Activated naive CD4-positive, alpha-beta T cell treated with anti-CD3 and anti-CD28 coated beads, Interleukin-2, amount 50 U/mL, for 72 hours (primary cell): Measurements from ENCODE around the gene SLCO3A1. TPM values are rescaled to one million over a fixed set of nuclear protein-coding genes. Genes with fewer than 3 reads are reported as not detected.

Experiments used
- ATAC-seq, 2 donors: fragments of 150-1000 bp; cut with Tn5 transposase; 2 replicates each; pipeline ENCODE4 v1.10.0; 2021; ENCODE audit warnings: mild to moderate bottlenecking in 2 of 2, moderate library complexity in 2 of 2
- DNase-seq, 2 donors: peaks; one replicate each; pipeline ENCODE4 v3.0.0; 2021 to 2022; ENCODE audit warnings: low spot score in 2 of 2
- H3K27ac Mint-ChIP-seq, 2 donors: one replicate each; pipeline ENCODE4 v1.8.0; 2022; ENCODE audit warnings: mild to moderate bottlenecking in 2 of 2, mixed read lengths in 2 of 2
- H3K36me3 Mint-ChIP-seq, 2 donors: one replicate each; pipeline ENCODE4 v1.8.0; 2022; ENCODE audit warnings: mixed read lengths in 2 of 2
- H3K9me3 Mint-ChIP-seq, 2 donors: one replicate each; pipeline ENCODE4 v1.8.0; 2022; ENCODE audit warnings: mixed read lengths in 2 of 2
- total RNA-seq, 2 donors: library from RNA; stranded (reverse); gene quantifications; one replicate each; pipeline ENCODE4 v1.2.3, GENCODE V29; 2022

Gene SLCO3A1
- total RNA-seq, 2 donors from 2014 or later, result 3.2 to 3.9 TPM

GRCh38 chr15:91854639-91854990 is 1.1 kb downstream of the SLCO3A1 start:
- Mint-ChIP-seq H3K9me3 (no peaks in the 10 kb centered on the region), H3K27ac (peak overlapping the region in 1 of 2 donors; percentile 9), H3K36me3 (peaks cover 0 to 4% of the 10 kb centered on the region in 2 donors)
- ATAC-seq (no peak), DNase-seq (peak in 1 of 2 donors; percentile 11)

DNA sequence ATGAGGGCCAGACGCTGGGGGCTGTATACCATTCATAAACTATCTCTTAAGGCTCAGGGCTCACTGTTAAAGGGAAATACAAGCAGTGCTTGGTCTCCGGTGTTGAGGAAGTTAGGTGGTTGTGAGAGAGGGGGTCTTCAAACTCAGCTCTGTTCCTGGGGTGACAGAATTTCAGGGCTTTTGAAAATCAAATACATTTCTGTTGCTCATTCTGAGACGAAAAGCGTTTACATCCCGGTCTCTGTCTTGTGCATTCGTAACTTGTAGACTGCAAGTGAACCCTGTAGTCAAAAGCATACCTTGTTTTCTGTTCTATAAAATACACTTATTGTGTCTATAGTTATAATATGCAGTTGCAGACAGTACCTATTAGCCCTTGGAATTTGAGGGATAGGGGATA is 1.7 kb downstream of the SLCO3A1 start:
- DNase-seq (no peak), ATAC-seq (no peak)
- no peaks in the 10 kb centered on the region for H3K9me3 Mint-ChIP-seq
- H3K36me3 Mint-ChIP-seq, result no peaks in the 10 kb centered on the region
- H3K27ac Mint-ChIP-seq, result peak overlapping the region in 1 of 2 donors; percentile 9

- H3K36me3 Mint-ChIP-seq, result no peaks in the 10 kb centered on the region
- DNase-seq (no peak), ATAC-seq (no peak)
- no peak overlapping the region for H3K27ac Mint-ChIP-seq
- H3K9me3 Mint-ChIP-seq, result no peaks in the 10 kb centered on the region
Observed at GRCh38 chr15:91855684-91856489, 2.4 kb downstream of the SLCO3A1 start.

GRCh38 chr15:91857224-91857585 is 3.7 kb downstream of the SLCO3A1 start:
- no peaks in the 10 kb centered on the region for H3K9me3 Mint-ChIP-seq
- no peaks in the 10 kb centered on the region for H3K36me3 Mint-ChIP-seq
- ATAC-seq (peak in 1 of 2 donors; percentile 17), DNase-seq (no peak)
- H3K27ac Mint-ChIP-seq, result peak overlapping the region; percentile 13 to 23

DNA sequence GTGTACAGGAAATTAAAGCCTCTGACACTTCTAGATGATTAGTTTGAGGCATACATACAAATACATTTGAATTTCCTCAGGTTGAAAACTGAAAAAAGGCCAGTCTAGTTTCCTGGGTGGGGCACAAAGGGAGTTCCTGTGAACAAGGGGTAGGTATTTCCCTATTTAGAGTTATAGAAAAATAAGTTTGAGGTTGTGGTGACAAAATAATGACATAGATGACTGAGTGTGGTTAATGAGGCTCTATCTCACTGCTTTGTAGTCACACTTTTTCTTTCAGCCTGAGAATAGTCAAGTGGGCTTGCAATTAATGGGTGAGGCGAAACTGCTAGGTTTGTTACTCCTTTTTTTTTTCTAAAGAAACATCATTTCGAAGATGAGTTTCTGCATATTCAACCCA is 4.3 kb downstream of the SLCO3A1 start:
- no peaks in the 10 kb centered on the region for H3K36me3 Mint-ChIP-seq
- DNase-seq (peak in 1 of 2 donors; percentile 7), ATAC-seq (peak; percentile 26 to 62)
- H3K9me3 Mint-ChIP-seq, result no peaks in the 10 kb centered on the region
- H3K27ac Mint-ChIP-seq, result peak overlapping the region in 1 of 2 donors; percentile 13

GRCh38 chr15:91860498-91860897 is 7.0 kb downstream of the SLCO3A1 start:
- no peaks in the 10 kb centered on the region for H3K36me3 Mint-ChIP-seq
- no peak for ATAC-seq
- no peak for DNase-seq
- no peak overlapping the region for H3K27ac Mint-ChIP-seq
- H3K9me3 Mint-ChIP-seq, result no peaks in the 10 kb centered on the region

DNA sequence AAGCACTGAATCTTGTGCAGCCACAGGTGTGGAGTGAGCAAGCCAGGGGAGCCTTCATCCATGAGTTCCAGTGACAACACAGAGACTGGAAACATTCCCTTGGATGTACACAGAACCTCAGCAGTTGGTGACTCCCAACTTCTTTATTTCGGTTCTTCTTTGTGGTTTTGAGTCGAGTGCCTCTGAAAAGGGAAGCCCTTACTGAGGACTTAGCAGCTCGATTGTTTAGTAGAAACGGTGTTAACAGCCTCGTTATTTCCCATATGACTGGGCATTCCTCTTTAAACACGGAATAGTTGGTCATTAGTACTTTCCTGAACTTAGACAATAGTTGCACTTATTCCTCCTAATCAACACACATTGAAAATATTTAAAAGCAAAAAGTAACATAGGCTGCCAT is 7.7 kb downstream of the SLCO3A1 start:
- DNase-seq (no peak), ATAC-seq (no peak)
- Mint-ChIP-seq H3K27ac (no peak overlapping the region), H3K36me3 (no peaks in the 10 kb centered on the region), H3K9me3 (no peaks in the 10 kb centered on the region)

- no peak overlapping the region for H3K27ac Mint-ChIP-seq
- ATAC-seq, result no peak
Observed at GRCh38 chr15:91862891-91863504, 9.5 kb downstream of the SLCO3A1 start.

GRCh38 chr15:91863621-91864255 is 10.2 kb downstream of the SLCO3A1 start:
- no peak overlapping the region for H3K27ac Mint-ChIP-seq
- DNase-seq (peak in 1 of 2 donors; percentile 9), ATAC-seq (no peak)
- no peaks in the 10 kb centered on the region for H3K36me3 Mint-ChIP-seq
- no peaks in the 10 kb centered on the region for H3K9me3 Mint-ChIP-seq

More at GRCh38 chr15:91862891-91863504, 9.5 kb downstream of the SLCO3A1 start:
- DNase-seq, result peak in 1 of 2 donors; percentile 40
- H3K9me3 Mint-ChIP-seq, result no peaks in the 10 kb centered on the region
- no peaks in the 10 kb centered on the region for H3K36me3 Mint-ChIP-seq

- H3K36me3 Mint-ChIP-seq, result peaks cover 0 to 3% of the 10 kb centered on the region in 2 donors
- H3K9me3 Mint-ChIP-seq, result peaks cover 0 to 2% of the 10 kb centered on the region in 2 donors
- no peak overlapping the region for H3K27ac Mint-ChIP-seq
- DNase-seq (no peak), ATAC-seq (peak in 1 of 2 donors; percentile 35)
Observed at GRCh38 chr15:91864664-91865063, 11.2 kb downstream of the SLCO3A1 start.

DNA sequence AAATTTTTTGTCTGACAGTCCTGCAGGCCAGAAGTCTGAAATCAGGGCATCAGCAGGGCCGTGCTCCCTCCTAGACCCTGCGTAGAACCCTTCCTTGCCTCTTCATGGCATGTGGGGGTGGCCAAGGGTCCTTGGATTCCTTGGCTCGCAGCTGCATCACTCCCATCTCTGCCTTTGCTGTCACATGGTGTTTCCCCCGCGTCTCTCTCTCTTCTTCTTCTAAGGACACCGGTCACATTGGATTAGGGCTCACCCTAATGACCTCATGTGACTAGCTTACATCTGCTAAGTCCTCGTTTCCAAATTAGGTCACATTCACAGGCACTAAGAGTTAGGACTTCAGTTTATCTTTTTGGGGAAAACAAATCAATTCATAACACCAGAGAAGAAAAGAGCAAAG is 12.0 kb downstream of the SLCO3A1 start:
- DNase-seq, result no peak
- no peak for ATAC-seq
- H3K27ac Mint-ChIP-seq, result no peak overlapping the region
- peaks cover 0 to 6% of the 10 kb centered on the region in 2 donors for H3K36me3 Mint-ChIP-seq
- peaks cover 0 to 4% of the 10 kb centered on the region in 2 donors for H3K9me3 Mint-ChIP-seq

DNA sequence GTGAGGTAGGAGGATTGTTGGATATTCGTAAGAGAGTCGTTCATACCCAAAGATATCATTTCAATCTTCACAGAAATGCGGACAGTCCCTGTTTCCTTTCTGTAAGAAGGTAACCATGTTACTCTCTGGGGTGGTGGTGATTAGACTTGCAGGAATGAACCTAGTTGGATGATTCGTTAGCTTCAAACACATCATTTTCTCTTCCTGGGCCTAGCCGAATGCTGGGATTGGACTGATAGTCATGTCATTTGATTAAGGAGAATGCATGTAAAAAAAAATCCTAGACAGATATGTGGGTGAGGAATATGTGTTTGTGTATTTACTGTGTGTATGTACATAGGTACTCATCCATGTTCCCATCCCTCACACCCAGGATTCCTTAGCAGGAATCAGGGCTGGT is 12.4 kb downstream of the SLCO3A1 start:
- DNase-seq (no peak), ATAC-seq (no peak)
- H3K36me3 Mint-ChIP-seq, result peaks cover 0 to 6% of the 10 kb centered on the region in 2 donors
- H3K9me3 Mint-ChIP-seq, result peaks cover 0 to 4% of the 10 kb centered on the region in 2 donors
- H3K27ac Mint-ChIP-seq, result no peak overlapping the region

GRCh38 chr15:91866371-91866905 is 12.9 kb downstream of the SLCO3A1 start:
- ATAC-seq (no peak), DNase-seq (no peak)
- H3K36me3 Mint-ChIP-seq, result peaks cover 0 to 6% of the 10 kb centered on the region in 2 donors
- H3K9me3 Mint-ChIP-seq, result peaks cover 0 to 4% of the 10 kb centered on the region in 2 donors
- peak overlapping the region in 1 of 2 donors; percentile 45 for H3K27ac Mint-ChIP-seq

GRCh38 chr15:91866971-91867372 is 13.5 kb downstream of the SLCO3A1 start:
- no peak for DNase-seq

DNA sequence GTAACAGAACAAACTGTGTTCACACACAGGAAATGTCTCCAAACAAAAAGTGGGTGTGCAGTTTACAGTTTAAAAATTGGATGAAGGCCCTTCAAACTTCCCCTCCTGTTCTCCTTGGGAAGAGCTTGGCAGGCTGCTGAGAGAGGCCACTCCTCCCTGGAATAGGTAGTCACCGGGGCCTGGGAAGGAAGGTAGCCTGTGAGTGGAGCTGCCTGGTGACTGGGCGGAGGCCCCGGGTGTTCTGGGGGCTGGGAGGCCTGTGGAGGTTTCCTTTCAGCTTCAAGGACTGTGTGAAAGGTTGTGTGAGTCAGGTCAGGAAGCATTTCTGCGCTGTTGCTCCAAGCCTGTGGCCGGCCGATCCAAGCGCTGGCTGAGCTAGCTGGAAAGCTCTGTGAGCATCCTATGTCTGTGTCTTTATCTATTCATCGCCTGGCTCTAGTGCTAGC is 14.1 kb downstream of the SLCO3A1 start:
- Mint-ChIP-seq H3K9me3 (peaks cover 0 to 4% of the 10 kb centered on the region in 2 donors), H3K27ac (no peak overlapping the region), H3K36me3 (peaks cover 0 to 6% of the 10 kb centered on the region in 2 donors)
- DNase-seq (no peak), ATAC-seq (peak; percentile 30 to 62)

More at GRCh38 chr15:91866971-91867372, 13.5 kb downstream of the SLCO3A1 start:
- Mint-ChIP-seq H3K27ac (peak overlapping the region in 1 of 2 donors; percentile 45), H3K9me3 (peaks cover 0 to 4% of the 10 kb centered on the region in 2 donors), H3K36me3 (peaks cover 0 to 6% of the 10 kb centered on the region in 2 donors)
- no peak for ATAC-seq

GRCh38 chr15:91870876-91871537 is 17.5 kb downstream of the SLCO3A1 start:
- Mint-ChIP-seq H3K9me3 (peaks cover 0 to 4% of the 10 kb centered on the region in 2 donors), H3K27ac (no peak overlapping the region), H3K36me3 (peaks cover 0 to 6% of the 10 kb centered on the region in 2 donors)
- DNase-seq (no peak), ATAC-seq (peak in 1 of 2 donors; percentile 24)
